CD14-positive monocyte (primary cell): ENCODE data around the gene MESD. TPM values are rescaled to one million over a fixed set of nuclear protein-coding genes. Genes with fewer than 3 reads are reported as not detected.

Experiments
- DNase-seq, 3 donors: peaks; one replicate each; pipeline ENCODE4 v3.0.0-alpha.2; 2011 to 2022
- H2AFZ ChIP-seq: 2 replicates; pipeline ENCODE4 v1.6.0; 2012; ENCODE audit warnings: mild to moderate bottlenecking, low read depth, low read length, inconsistent platforms; ENCODE audit not compliant: insufficient read depth, poor library complexity, severe bottlenecking
- H3K27ac ChIP-seq, 2 donors: 1 replicate in 1 of 2; 2 replicates in 1 of 2; pipeline ENCODE4 v1.5.1; 2012 to 2013; ENCODE audit warnings: low read length in 2 of 2, control low read depth in 1 of 2, inconsistent platforms in 1 of 2, low read depth in 1 of 2, mild to moderate bottlenecking in 1 of 2
- H3K27me3 ChIP-seq, 2 donors: one replicate each; pipeline versions ENCODE4 v1.6.0 to v1.6.1; 2011 to 2013; ENCODE audit warnings: low read length in 2 of 2; ENCODE audit not compliant: control insufficient read depth in 2 of 2, insufficient read depth in 2 of 2
- H3K36me3 ChIP-seq, 2 donors: replicated peaks in 1 of 2; 1 replicate in 1 of 2; 2 replicates in 1 of 2; pipeline versions ENCODE4 v1.5.1 to v1.6.1; 2012 to 2013; ENCODE audit warnings: low read length in 2 of 2, control low read depth in 1 of 2, inconsistent platforms in 1 of 2, mild to moderate bottlenecking in 1 of 2; ENCODE audit not compliant: insufficient read depth in 2 of 2, control insufficient read depth in 1 of 2
- H3K4me1 ChIP-seq, 2 donors: 1 replicate in 1 of 2; 2 replicates in 1 of 2; pipeline versions ENCODE4 v1.5.1 to v1.6.1; 2012 to 2013; ENCODE audit warnings: low read length in 2 of 2, control low read depth in 1 of 2, inconsistent platforms in 1 of 2, mild to moderate bottlenecking in 1 of 2, moderate library complexity in 1 of 2; ENCODE audit not compliant: insufficient read depth in 2 of 2, control insufficient read depth in 1 of 2
- H3K4me2 ChIP-seq: replicated peaks from 2 replicates; pipeline ENCODE3; 2012; ENCODE audit warnings: low read length, moderate library complexity, mild to moderate bottlenecking; ENCODE audit not compliant: poor library complexity, severe bottlenecking; ENCODE audit errors: extremely low read depth
- H3K4me3 ChIP-seq, 3 experiments: fragments of 200-600 bp in 1 of 3; sonication (generic) in 1 of 3; replicated peaks in 1 of 3; 1 replicate in 2 of 3; 2 replicates in 1 of 3; pipeline ENCODE4 v1.5.1; 2011 to 2013; ENCODE audit warnings: low read length in 3 of 3, mild to moderate bottlenecking in 3 of 3, control low read depth in 2 of 3, low read depth in 2 of 3, inconsistent platforms in 1 of 3, moderate library complexity in 1 of 3
- H3K79me2 ChIP-seq: 2 replicates; pipeline ENCODE4 v1.6.0; 2012; ENCODE audit warnings: mild to moderate bottlenecking, control low read depth, inconsistent platforms, low read length, moderate library complexity; ENCODE audit not compliant: insufficient read depth
- H3K9ac ChIP-seq: 2 replicates; pipeline ENCODE4 v1.6.0; 2017; ENCODE audit warnings: low read length, mild to moderate bottlenecking; ENCODE audit not compliant: insufficient read depth, poor library complexity, severe bottlenecking
- H3K9me3 ChIP-seq, 2 donors: replicated peaks in 1 of 2; 1 replicate in 1 of 2; 2 replicates in 1 of 2; pipeline versions ENCODE4 v1.5.1 to v1.6.1; 2012 to 2013; ENCODE audit warnings: low read length in 2 of 2, control low read depth in 1 of 2; ENCODE audit not compliant: control insufficient read depth in 1 of 2, insufficient read depth in 1 of 2
- H4K20me1 ChIP-seq: 2 replicates; pipeline ENCODE4 v1.6.0; 2012; ENCODE audit warnings: mild to moderate bottlenecking, low read length, control low read depth, moderate library complexity; ENCODE audit not compliant: insufficient read depth
- H3K27ac Mint-ChIP-seq, 7 donors: one replicate each; pipeline ENCODE4 v1.8.0; 2020; ENCODE audit warnings: mild to moderate bottlenecking in 7 of 7, mixed read lengths in 7 of 7, moderate library complexity in 6 of 7, inconsistent platforms in 2 of 7
- H3K27me3 Mint-ChIP-seq, 3 donors: one replicate each; pipeline ENCODE4 v1.8.0; 2021 to 2022; ENCODE audit warnings: low read depth in 3 of 3, mild to moderate bottlenecking in 3 of 3, mixed read lengths in 3 of 3, moderate library complexity in 3 of 3, inconsistent platforms in 1 of 3
- H3K36me3 Mint-ChIP-seq, 2 donors: one replicate each; pipeline ENCODE4 v1.8.0; 2020; ENCODE audit warnings: mixed read lengths in 2 of 2, inconsistent platforms in 1 of 2, mild to moderate bottlenecking in 1 of 2
- H3K4me1 Mint-ChIP-seq: one replicate; pipeline ENCODE4 v1.8.0; 2020; ENCODE audit warnings: mild to moderate bottlenecking, mixed read lengths
- H3K4me3 Mint-ChIP-seq, 2 donors: one replicate each; pipeline ENCODE4 v1.8.0; 2020; ENCODE audit warnings: mild to moderate bottlenecking in 2 of 2, mixed read lengths in 2 of 2, moderate library complexity in 1 of 2
- H3K9me3 Mint-ChIP-seq, 7 donors: one replicate each; pipeline ENCODE4 v1.8.0; 2020 to 2022; ENCODE audit warnings: mixed read lengths in 7 of 7, mild to moderate bottlenecking in 6 of 7, moderate library complexity in 6 of 7, inconsistent platforms in 2 of 7
- CTCF ChIP-seq: fragments of 200-600 bp; IDR thresholded peaks from one replicate; pipeline ENCODE4 v1.8.0; 2022; ENCODE audit warnings: antibody characterized with exemption, mild to moderate bottlenecking
- WGBS: methylation state at CpG from one replicate; pipeline ENCODE4 v1.1.5; 2013; ENCODE audit warnings: missing lambda C conversion rate; ENCODE audit not compliant: insufficient coverage; 5-methylcytosine and 5-hydroxymethylcytosine counted together
- intact Hi-C, 2 donors: fragments of 100-400 bp; cut with micrococcal nuclease; formaldehyde crosslinking; loops; one replicate each; pipeline versions ENCODE4 v1.15.0 to v1.15.1; 2023
- polyA plus RNA-seq, 3 donors: library from polyadenylated mRNA; depleted of rRNA in 1 of 3; unstranded in 2 of 3; stranded (reverse) in 1 of 3; fragments of 300-500 nt in 2 of 3; fragments of >200 nt in 1 of 3; fragmentation: Illumina TruSeq in 2 of 3; gene quantifications; 1 replicate in 2 of 3; 2 replicates in 1 of 3; pipeline ENCODE4 v1.2.3, GENCODE V29; 2012 to 2021

The MESD gene
- polyA plus RNA-seq, 3 donors: 5.6 to 15.7 (median 13.1) TPM

- Histone ChIP-seq H3K4me1 (peaks cover 53 to 54% of the 10 kb centered on the region in 2 donors), H4K20me1 (peaks cover 5% of the 10 kb centered on the region)
Measured at GRCh38 chr15:80986487-80986886, 3.1 kb downstream of the MESD start.

GRCh38 chr15:80985981-80986380, 3.6 kb downstream of the MESD start:
- Histone ChIP-seq H3K79me2 (peaks cover 65% of the 10 kb centered on the region), H3K4me3 (no peak overlapping the region), H3K27me3 (no peaks in the 10 kb centered on the region), H3K4me2 (no peak overlapping the region), H3K36me3 (no peaks in the 10 kb centered on the region), H3K4me1 (peaks cover 48 to 49% of the 10 kb centered on the region in 2 donors), H3K27ac (peak overlapping the region; percentile 62 to 94), H3K9me3 (no peaks in the 10 kb centered on the region), H2AFZ (no peak overlapping the region), H3K9ac (no peak overlapping the region), H4K20me1 (peaks cover 5% of the 10 kb centered on the region)
- Mint-ChIP-seq H3K9me3 (no peaks in the 10 kb centered on the region), H3K27me3 (peaks cover 0 to 5% (median 0%) of the 10 kb centered on the region in 3 donors), H3K36me3 (peaks cover 16 to 19% of the 10 kb centered on the region in 2 donors), H3K27ac (peak overlapping the region; percentile 58 to 98 (median 95)), H3K4me3 (no peak overlapping the region), H3K4me1 (peaks cover 62% of the 10 kb centered on the region)
- no peak for TF ChIP-seq CTCF
- intact Hi-C loops: loop anchor here (5.0 to 10.0 kb wide), 2 partner anchors 36 to 49 kb away; no protein-coding TSS in a partner anchor
- no peak for DNase-seq
- WGBS: 93% methylated on average over 4 of the region's 5 CpGs

More at GRCh38 chr15:80986487-80986886, 3.1 kb downstream of the MESD start:
- peaks cover 16 to 19% of the 10 kb centered on the region in 2 donors for H3K36me3 Mint-ChIP-seq
- intact Hi-C loops: loop anchor here (5.0 to 10.0 kb wide), 2 partner anchors 36 to 48 kb away; no protein-coding TSS in a partner anchor
- Histone ChIP-seq H2AFZ (no peak overlapping the region), H3K9me3 (no peaks in the 10 kb centered on the region), H3K79me2 (peaks cover 65% of the 10 kb centered on the region), H3K27me3 (no peaks in the 10 kb centered on the region), H3K9ac (no peak overlapping the region), H3K27ac (peak overlapping the region in 1 of 2 donors; percentile 35), H3K36me3 (no peaks in the 10 kb centered on the region), H3K4me2 (no peak overlapping the region), H3K4me3 (no peak overlapping the region)
- 100% methylated on average over 1 of the region's 1 CpG for WGBS
- H3K4me3 Mint-ChIP-seq: no peak overlapping the region
- H3K27ac Mint-ChIP-seq: peak overlapping the region in 4 of 7 donors; percentile 37 to 63 (median 56)
- peaks cover 67% of the 10 kb centered on the region for H3K4me1 Mint-ChIP-seq
- no peak for DNase-seq
- H3K9me3 Mint-ChIP-seq: no peaks in the 10 kb centered on the region
- no peak for TF ChIP-seq CTCF
- peaks cover 0 to 5% (median 0%) of the 10 kb centered on the region in 3 donors for H3K27me3 Mint-ChIP-seq
